HG02943 (cell line): Measurements from ENCODE around the gene RNF167.

Experiments used
- ATAC-seq: cut with Tn5 transposase; IDR thresholded peaks from one replicate; pipeline ENCODE4 v1.9.1; 2021; ENCODE audit warnings: mild to moderate bottlenecking, low read depth, moderate library complexity; ENCODE audit not compliant: unreplicated experiment

RNF167 gene

DNA sequence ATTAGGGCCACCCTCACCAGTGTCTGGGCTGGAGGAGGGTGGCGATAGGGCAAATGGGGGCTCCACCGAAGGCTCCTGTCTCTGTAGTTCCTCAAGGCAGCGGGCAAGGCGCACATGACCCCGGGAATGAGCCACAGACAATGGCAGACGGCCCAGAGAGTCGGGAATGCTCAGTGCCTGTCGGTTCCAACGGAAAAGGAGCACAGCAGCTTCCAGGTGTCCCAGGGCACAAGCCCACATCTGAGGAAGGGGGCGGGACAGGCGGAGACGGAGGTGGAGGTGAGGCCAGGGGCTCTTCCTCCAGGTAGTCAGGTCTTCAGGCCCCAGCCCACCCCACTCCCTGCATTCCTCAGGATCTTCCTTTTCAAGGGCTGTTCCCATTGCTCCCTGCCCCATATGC is 32.7 kb downstream of the RNF167 start:
- no peak for ATAC-seq

GRCh38 chr17:4973256-4974114 is 33.4 kb downstream of the RNF167 start:
- no peak for ATAC-seq

- ATAC-seq, result no peak
Measured at GRCh38 chr17:4974115-4974670, 34.1 kb downstream of the RNF167 start.

DNA sequence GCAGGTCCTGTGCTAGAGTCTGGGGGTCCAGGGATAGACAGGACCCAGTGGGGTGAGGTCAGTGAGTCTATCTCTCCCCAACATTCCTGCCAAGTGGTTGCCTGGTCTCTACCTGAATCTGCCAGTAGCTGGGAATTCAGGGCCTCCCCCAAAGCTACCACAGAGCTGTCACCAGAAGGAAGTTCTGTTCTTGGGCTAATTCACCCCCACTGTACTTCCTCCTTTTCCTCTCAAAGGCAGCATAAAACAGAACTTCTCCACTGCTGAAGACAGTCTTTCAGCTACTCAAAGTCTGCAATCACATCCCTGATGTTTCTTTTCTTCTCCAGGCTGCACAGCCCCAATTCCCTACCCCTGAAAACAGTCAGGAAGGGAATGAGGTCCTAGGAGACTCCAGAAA is 38.7 kb downstream of the RNF167 start:
- no peak for ATAC-seq

DNA sequence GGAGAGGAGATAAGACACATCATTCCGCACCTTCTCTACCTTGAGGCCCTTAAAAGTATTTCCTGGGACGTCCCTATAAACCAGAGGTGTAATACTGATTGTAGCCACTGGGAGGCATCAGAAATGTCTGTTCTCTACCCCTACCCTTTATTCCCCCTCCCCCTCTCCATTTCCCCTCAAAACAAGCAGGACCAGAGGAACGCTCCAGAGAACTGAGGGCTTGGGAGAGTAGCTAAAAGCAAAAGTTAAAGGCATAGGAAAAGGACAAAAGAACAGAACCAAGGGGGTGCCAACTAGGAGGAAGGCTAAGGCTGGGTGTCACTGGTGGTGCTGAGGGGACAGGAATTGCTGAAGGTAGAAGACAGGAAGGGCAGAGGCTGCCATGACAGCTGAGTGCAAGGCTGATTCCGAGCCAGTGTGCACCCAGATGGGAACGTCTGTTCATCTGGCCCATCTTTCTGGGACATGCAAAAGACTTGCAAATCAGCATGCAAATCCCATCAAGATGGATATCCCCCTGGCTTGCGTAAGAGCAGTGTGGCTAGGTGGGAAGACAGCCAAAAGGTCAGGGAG is 40.7 kb downstream of the RNF167 start:
- no peak for ATAC-seq

GRCh38 chr17:4982305-4982704 is 42.2 kb downstream of the RNF167 start:
- ATAC-seq, result no peak

- ATAC-seq, result no peak
Measured at GRCh38 chr17:4986403-4986802, 46.3 kb downstream of the RNF167 start.

DNA sequence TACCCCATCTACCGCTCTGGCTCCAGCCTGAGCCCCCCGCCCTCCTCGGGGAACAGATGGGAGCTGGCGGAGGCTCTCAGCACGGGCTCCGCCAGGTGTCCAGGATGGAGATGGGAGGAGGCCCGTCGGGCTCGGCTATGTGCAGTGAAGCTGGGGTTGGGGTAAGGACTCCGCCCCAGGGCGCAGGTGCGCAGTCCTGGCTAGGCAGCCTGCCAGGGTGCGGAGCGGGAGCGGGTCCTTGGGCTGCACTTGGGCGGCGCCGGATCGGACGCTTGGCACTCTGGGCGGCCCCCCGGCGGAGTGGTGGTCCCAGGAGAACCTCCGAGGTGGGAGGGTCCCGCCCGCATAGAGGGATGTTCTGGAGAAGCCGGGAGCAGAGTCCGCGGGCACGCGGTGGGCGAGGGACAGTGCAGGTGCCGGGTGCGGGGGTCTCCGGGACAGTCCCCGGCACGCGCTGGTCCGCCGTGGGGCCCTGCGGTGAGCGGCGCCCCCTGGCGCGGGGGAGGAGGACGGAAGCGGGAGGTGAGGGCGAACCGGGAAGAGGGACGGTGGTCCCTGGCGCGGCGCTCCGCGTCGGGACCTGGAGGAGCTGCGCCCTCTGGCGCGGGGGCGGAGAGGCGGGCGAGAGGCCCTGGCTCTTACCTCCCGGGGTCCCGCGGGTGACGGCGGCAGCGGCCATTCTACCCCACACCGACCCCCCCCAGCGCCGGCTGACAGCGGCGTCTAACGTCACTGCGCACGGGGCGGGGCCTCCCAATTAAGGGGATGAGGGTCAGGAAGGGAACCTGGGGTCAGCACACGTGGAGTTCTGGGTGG is 47.1 kb downstream of the RNF167 start, which contains the start of gene CAMTA2:
TSS of gene CAMTA2 (minus strand) at position 725 of the 816 bp plus-strand sequence. CDS start 1,453 bp downstream, outside the sequence.
- peak; percentile 61 for ATAC-seq

DNA sequence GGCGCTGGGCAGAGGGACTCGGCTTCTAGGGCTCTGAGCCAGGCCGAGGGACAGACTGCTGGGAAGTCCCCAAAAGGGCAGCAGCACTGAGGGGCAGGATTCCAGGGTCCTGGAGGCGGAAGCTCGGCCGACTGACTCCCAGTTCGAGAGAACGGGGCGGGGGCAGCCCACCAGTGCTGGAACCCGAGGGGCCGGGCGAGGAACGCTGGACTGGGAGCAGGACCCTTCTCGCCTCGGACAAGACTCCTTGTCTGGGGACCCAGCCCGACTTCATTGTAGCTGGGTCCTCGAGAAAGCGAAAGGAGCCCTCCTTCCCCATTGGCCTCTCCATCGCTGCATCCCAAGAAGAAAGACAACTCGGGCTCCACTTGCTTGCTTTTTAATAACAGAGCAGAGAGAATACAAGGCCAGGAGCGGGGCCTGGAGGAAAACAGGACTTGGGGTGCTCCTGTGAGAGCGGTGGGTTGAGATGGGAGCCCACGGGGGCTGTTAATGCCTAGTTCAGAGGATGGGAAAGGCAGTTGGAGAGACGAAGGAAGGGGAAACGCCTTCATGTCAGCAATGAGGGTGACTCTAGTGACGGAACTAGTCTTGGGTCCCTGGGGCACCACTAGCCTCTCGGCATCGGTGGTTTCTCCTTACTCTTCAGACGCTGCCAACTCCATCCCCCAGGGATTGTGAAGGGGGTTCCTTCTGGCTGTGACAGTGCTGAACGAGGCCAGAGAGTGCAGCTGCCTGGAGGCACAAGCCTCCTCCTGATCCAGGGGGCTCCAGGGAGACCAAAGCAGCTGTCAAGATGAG is 47.9 kb downstream of the RNF167 start:
- no peak for ATAC-seq

DNA sequence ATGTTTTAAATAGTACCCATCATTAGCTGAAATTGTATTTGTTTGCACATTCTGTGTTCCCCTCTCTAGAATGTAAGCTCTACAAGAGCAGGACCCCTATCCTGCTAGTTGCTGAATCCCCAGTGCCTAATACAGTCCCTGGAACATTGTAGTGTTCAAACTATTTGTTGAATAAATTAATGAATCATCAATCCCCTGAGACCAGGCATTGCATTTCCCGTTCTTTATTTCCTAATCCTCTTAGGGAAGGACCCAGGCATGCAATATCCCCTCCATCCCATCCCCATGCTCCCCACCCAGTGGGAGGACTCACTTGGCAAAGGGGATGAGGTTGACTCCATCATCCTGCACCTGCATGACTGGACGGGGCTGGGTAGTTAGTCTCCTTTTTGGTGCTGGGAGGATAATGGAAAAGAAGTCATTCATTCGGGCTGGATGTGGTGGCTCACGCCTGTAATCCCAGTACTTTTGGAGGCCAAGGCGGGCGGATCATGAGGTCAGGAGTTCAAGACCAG is 54.1 kb downstream of the RNF167 start:
- ATAC-seq, result no peak
